HG02981 (cell line): ENCODE data around the gene ALG9.
A peak's percentile ranks its signal among the peaks of the same experiment; 100 is the strongest.
"Not testable (repeated sequence)": the region's sequence is repeated elsewhere in the genome, so short reads cannot be mapped to it uniquely, and the experiment has no call there.

ENCODE experiments used
- ATAC-seq: cut with Tn5 transposase; IDR thresholded peaks from one replicate; pipeline ENCODE4 v1.9.1; 2021; ENCODE audit warnings: mild to moderate bottlenecking, moderate library complexity; ENCODE audit not compliant: unreplicated experiment

Gene ALG9

DNA sequence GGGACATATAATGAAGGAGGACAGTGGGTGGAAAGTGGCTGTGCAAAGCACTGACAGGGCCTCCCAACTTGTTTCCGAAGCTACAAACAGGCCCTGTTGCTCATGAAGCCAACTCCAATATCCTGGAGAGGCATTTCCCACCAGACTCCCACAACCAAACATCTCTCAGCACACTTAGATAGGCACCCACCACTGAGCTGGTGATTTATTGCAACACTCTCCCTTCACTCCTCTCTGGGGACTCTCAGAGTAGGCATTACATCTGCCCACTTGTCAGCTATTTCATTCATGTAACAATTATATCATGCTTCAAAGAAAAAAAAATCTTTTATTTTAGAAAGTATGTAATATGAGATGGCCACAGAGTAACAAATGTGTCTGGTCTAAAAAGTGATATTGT, 73.1 kb downstream of the ALG9 start:
- no peak for ATAC-seq

DNA sequence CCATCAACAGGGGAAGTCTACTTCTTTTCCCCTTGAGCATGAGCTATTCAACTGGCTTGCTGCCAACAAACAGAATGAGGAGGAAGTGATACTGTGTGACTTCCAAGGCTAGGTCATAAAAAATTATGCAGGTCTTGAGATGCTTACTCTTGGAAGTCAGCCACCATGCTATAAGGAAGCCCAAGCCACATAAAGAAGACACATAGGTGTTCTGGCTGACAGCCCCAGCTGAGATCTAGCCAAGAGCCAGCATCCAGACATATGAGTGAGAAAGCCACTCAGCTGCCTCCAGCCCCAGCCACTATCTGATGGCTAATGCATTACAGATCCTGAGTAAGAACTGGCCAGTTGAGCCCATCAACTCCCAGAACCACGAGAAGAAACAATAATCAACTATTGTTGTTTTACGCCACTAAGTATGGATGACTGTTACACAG, 74.2 kb downstream of the ALG9 start:
- peak; percentile 78 for ATAC-seq

GRCh38 chr11:111796696-111797095, 74.7 kb downstream of the ALG9 start:
- ATAC-seq: no peak

- no peak for ATAC-seq
Observed at GRCh38 chr11:111795334-111795985, 75.9 kb downstream of the ALG9 start.

DNA sequence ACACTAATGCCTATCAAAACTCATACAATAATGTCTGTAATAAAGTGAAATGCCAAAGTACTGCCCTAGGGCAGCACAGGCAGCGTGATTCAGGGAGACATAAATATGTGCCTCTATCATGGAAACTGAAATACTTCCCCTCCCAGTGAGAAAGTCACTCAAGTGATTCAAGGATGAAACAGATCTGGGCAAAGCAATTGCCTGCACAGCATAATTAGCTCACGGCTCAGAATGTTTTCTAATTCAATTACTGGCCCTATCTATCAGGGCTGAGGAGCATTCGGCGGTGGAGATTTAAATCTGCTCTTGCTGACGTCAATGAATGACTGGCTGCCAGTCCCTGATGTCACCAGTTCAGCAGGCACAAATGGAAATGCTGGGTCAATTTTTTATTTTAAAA, 77.5 kb downstream of the ALG9 start:
- no peak for ATAC-seq

DNA sequence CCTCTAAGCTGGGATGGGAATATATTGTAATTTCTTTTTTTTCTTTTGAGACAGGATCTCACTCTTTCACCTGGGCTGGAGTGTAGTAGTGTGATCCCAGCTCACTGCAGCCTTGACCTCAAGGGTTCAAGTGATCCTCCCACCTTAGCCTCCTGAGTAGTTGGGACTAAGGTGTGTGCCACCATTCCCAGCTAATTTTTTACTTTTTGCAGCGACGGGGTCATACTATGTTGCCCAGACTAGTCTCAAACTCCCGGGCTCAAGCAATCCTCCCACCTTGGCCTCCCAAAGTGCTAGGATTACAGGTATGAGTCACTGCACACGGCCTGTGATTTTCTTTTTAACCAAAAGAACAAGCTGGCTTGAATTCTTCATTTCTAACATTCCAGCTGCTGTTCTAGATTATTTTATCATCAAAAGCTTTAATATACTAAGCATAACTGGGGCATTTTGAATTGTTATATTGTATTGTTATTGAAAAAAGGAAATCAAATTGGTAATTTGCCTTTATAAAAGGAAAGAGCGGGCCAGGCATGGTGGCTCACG, 78.4 kb downstream of the ALG9 start:
- no peak for ATAC-seq

- no peak for ATAC-seq
Observed at GRCh38 chr11:111792314-111792713, 79.1 kb downstream of the ALG9 start.

DNA sequence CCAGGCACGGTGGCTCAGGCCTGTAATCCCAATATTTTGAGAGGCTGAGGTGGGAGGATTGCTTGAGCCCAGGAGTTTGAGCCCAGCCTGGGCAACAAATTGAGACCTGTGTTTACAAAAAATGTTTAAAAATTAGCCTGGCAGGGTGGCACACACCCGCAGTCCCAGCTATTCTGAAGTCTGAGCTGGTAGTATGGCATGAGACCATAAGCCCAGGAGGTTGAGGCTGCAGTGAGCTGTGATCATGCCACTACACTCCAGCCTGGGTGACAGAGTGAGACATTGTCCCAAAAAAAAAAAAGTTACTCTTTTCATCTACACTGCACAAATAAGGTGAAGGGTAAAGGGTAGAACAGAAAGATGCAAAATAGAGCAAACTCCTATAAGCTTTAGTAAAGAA, 82.9 kb downstream of the ALG9 start:
- ATAC-seq: no peak

DNA sequence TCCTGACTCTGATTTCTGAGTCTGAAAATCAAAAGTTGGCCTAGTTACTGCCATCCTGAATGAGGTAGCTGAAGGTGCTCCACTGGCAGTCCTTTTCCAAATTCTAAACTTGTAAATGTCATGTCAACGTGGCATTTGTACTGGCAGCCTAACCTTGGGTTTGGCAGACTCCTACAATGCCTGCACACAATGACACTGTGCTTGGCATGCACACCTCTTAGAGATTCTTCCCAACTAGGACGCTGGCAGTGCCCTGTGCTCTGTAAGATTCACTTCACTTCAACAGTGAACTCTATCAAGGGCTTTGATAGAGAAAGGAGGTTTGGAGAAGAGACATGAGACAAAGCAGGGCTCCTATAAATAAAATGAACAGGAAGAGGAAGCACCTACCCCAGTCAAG, 83.3 kb downstream of the ALG9 start:
- ATAC-seq: no peak

- ATAC-seq: no peak
Observed at GRCh38 chr11:111785886-111786412, 85.4 kb downstream of the ALG9 start.

DNA sequence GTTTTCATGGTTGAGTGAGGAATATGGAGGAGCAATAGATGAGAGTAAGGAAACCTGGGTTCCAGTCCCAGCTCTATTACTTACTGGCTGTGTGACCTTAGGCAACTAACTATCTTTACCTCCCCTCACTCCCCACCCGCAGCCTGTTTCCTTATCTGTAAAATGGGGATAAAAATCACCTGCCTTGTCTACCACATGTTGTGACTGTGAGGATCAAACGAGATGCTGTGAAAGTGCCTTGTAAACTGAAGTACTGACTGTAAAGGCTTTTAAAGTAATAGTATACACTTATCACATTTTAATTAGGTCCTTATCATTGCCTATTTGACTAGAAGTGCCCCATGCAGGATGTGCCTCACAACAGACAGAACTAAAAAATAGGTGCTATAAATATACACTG, 86.3 kb downstream of the ALG9 start:
- no peak for ATAC-seq

DNA sequence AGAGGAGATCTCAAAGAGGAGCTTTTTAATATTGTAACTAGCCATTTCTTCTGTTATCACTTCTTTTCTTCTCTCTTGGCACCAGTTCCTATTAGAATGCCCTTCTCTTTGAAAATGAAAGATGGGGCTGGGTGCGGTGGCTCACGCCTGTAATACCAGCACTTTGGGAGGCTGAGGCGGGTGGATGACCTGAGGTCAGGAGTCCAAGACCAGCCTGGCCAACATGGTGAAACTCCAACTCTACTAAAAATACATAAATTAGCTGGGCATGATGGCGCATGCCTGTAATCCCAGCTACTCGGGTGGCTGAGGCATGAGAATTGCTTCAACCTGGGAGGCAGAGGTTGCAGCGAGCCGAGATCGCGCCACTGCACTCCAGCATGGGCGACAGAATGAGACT, 87.1 kb downstream of the ALG9 start:
- not testable (repeated sequence) for ATAC-seq

GRCh38 chr11:111782109-111782741, 89.2 kb downstream of the ALG9 start:
- no peak for ATAC-seq

GRCh38 chr11:111779118-111779517, 92.3 kb downstream of the ALG9 start:
- ATAC-seq: no peak

- ATAC-seq: no peak
Observed at GRCh38 chr11:111778047-111778558, 93.3 kb downstream of the ALG9 start.

GRCh38 chr11:111777094-111778046, 94.0 kb downstream of the ALG9 start:
- ATAC-seq: peak; percentile 61

DNA sequence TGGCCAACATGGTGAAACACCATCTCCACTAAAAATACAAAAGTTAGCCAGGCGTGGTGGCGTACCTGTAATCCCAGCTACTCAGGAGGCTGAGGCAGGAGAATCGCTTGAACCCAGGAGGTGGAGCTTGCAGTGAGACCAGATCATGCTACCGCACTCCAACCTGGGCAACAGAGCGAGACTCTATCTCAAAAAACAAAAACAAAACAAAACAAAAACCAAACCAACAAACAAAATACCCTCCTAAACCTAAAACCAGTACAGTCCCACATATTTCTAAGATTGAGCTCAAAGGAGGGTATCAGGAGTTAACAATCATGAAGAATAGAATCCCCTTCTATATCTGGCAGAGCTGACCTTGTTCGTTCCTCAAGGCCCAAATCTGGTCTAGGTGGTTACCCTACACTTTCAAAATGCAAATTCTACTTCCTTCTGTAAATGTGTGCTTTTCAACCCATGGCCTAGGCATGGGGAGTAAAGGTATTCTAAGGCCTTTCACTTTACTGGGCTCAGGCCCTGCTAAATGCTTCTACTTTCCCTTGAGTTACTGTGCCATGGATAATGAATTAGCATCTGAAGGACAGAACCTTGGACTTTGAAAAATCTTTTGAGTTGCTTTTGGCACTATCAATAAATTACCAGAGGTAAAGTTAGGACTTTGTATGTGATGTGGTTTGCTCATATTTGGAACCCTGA, 94.8 kb downstream of the ALG9 start:
- ATAC-seq: peak; percentile 95

- ATAC-seq: no peak
Observed at GRCh38 chr11:111774955-111775710, 96.2 kb downstream of the ALG9 start.

DNA sequence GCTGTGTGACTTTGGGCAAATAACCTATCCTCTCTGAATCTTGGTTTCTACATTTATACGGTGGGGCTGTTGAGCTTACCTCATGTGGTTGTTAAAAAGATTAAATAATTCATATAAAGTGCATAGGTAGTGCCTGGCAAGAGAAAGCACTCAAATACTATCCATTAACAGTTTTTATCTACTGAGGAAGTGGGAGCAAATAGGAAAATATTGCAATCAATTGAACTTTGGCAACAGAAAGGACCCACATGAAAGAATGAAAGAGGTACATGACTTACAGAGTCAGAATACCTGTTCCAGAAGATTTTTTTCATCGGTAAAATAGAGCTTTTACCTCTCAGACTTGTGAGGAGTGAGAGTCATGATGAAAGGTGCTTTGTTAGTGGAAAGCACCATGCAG, 98.8 kb downstream of the ALG9 start:
- ATAC-seq: no peak

DNA sequence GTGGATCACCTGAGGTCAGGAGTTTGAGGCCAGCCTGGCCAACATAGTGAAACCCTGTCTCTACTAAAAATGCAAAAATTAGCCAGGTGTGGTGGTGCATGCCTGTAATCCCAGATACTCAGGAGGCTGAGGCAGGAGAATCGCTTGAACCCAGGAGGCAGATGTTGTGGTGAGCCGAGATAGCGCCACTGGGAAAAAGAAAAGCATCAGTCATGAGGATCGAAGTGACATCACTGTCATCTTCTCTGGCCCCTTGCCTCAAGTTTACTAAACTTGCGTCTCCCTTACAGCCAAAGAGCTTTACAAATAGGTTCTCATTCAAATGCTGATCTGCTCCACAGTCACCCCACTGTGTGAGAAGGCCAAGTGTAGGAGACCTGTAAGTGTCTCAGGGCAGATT, 100.2 kb downstream of the ALG9 start:
- ATAC-seq: not testable (repeated sequence)
